Progenitor cell of endocrine pancreas (in vitro differentiated cells): ENCODE measurements around the gene MAGOH. TPM values are rescaled to one million over a fixed set of nuclear protein-coding genes. Genes with fewer than 3 reads are reported as not detected.

Experiments used
- DNase-seq: peaks from one replicate; pipeline ENCODE4 v3.0.0; 2021; ENCODE audit warnings: low spot score; ENCODE audit not compliant: unreplicated experiment
- H3K27ac Mint-ChIP-seq: 2 replicates; pipeline ENCODE4 v1.8.0; 2021; ENCODE audit warnings: mild to moderate bottlenecking, moderate library complexity, mixed read lengths
- H3K27me3 Mint-ChIP-seq: 2 replicates; pipeline ENCODE4 v1.8.0; 2021; ENCODE audit warnings: mixed read lengths
- H3K36me3 Mint-ChIP-seq: 2 replicates; pipeline ENCODE4 v1.8.0; 2022; ENCODE audit warnings: mixed read lengths; ENCODE audit not compliant: insufficient read depth
- H3K4me1 Mint-ChIP-seq: 2 replicates; pipeline ENCODE4 v1.8.0; 2021; ENCODE audit warnings: low read depth, mixed read lengths
- H3K4me3 Mint-ChIP-seq: 2 replicates; pipeline ENCODE4 v1.8.0; 2021; ENCODE audit warnings: low read depth, mild to moderate bottlenecking, moderate library complexity, mixed read lengths
- H3K9me3 Mint-ChIP-seq: 2 replicates; pipeline ENCODE4 v1.8.0; 2021; ENCODE audit warnings: low read depth, mixed read lengths
- total RNA-seq: library from RNA; stranded (reverse); gene quantifications from 2 replicates; pipeline ENCODE4 v1.2.1, GENCODE V29; 2021
- TF ChIP-seq, protein P1 (sequence below): fragments of 200-600 bp; sonication (generic); IDR thresholded peaks from one replicate; pipeline ENCODE4 v1.5.0; 2021; ENCODE audit warnings: antibody characterized with exemption, mild to moderate bottlenecking; ENCODE audit not compliant: unreplicated experiment

MAGOH gene
- total RNA-seq, 1 donor from 2014 or later, result 67.3 TPM

DNA sequence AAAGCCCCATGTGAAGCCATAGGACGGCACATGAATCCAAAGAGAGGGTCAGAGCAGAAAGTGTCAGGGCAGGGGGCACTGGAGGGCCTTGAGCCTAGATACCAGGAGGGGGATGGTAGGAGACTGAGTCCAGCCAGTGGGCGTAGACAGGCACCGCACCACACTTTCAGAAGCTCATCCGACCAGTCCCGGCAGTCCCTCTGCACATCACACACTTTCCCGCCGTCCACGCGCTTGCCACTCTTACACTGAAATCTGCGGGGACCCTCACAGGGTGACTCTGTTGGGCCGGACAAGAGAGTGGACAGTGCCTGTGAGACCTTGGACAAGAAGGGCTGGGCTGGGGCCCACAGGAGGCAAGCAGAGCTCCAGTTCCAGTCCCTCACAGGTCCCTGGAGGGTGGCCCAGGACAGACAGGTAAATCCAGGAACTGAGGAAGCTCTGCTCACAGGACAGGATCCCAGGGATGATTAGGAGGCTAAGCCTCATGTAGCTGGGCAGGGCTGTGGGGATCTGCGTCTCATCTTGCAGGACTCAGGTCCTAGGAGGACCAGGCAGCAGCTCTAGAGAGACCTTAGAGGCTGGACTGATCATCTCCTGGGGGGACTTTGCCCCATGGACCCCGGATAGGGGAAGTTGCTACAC lies 36.3 kb upstream of the MAGOH start:
- Mint-ChIP-seq H3K9me3 (no peaks in the 10 kb centered on the region), H3K27me3 (no peaks in the 10 kb centered on the region), H3K4me1 (no peaks in the 10 kb centered on the region), H3K36me3 (peaks cover 6% of the 10 kb centered on the region), H3K4me3 (no peak overlapping the region), H3K27ac (no peak overlapping the region)
- TF ChIP-seq, protein P1, sequence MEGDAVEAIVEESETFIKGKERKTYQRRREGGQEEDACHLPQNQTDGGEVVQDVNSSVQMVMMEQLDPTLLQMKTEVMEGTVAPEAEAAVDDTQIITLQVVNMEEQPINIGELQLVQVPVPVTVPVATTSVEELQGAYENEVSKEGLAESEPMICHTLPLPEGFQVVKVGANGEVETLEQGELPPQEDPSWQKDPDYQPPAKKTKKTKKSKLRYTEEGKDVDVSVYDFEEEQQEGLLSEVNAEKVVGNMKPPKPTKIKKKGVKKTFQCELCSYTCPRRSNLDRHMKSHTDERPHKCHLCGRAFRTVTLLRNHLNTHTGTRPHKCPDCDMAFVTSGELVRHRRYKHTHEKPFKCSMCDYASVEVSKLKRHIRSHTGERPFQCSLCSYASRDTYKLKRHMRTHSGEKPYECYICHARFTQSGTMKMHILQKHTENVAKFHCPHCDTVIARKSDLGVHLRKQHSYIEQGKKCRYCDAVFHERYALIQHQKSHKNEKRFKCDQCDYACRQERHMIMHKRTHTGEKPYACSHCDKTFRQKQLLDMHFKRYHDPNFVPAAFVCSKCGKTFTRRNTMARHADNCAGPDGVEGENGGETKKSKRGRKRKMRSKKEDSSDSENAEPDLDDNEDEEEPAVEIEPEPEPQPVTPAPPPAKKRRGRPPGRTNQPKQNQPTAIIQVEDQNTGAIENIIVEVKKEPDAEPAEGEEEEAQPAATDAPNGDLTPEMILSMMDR, result no peak
- no peak for DNase-seq

DNA sequence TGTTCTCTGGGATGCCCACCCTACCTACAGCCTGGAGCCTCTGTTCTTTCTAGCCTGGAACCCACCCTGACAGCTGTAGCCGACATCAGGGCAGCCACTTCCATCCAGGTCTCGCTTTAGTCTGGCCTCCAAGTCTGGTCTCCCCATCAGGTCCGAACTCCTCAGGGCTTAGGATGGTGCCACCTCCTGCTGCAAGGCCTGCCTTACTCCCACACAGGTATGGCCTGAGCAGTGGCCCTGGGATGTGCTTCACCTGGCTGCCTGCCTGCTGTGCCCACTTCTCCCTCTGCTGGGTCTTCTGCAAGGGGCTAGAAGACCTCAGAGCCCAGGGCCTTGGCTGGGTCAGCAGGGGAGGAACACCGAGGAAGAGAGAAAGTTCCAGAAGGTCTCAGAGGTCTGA lies 35.7 kb upstream of the MAGOH start:
- Mint-ChIP-seq H3K36me3 (peaks cover 6% of the 10 kb centered on the region), H3K9me3 (no peaks in the 10 kb centered on the region), H3K27ac (no peak overlapping the region), H3K4me1 (no peaks in the 10 kb centered on the region), H3K4me3 (no peak overlapping the region), H3K27me3 (no peaks in the 10 kb centered on the region)
- no peak for DNase-seq
- TF ChIP-seq, protein P1, result no peak

DNA sequence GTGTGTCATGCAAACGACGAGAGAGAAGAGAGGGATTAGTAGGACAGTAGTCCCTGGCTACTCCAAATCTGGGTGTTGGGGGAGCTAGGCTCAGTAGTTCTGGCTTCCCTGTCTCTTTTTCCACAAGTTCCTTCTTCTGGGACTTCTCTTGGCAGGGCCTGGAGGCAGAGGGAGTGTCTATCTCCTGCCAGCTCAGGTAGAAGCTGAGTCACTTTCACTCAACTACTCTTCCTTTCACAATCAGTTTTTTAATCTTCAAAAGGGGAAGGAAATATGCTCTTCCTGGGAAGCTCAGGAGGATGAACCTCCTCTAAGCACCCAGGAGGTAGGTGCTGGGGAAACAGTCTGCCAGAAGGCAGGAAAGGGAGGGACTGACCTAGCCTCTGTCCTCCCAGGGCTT lies 35.2 kb upstream of the MAGOH start:
- no peaks in the 10 kb centered on the region for H3K4me1 Mint-ChIP-seq
- H3K9me3 Mint-ChIP-seq, result no peaks in the 10 kb centered on the region
- H3K4me3 Mint-ChIP-seq, result no peak overlapping the region
- H3K27me3 Mint-ChIP-seq, result no peaks in the 10 kb centered on the region
- peaks cover 6% of the 10 kb centered on the region for H3K36me3 Mint-ChIP-seq
- DNase-seq, result no peak
- TF ChIP-seq, protein P1, result no peak
- no peak overlapping the region for H3K27ac Mint-ChIP-seq

DNA sequence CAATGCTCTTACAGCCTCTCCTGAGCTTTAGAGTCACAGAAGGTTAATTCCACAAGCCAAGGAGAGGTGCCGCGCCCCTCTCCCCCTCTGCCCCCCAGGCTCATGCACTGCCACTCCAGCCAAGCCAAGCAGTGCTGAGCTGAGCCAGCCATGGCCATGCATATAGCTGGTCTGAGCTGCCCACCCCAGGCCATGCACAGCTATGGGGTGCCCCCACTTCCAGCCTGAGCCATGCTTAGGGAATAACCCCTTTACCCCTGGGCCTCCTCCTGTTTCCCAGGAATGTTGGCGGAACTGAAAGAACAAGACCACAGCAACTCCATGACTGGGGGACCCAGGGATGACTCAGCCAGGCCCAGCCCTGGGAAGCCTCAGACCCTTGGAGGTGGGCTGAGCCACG lies 34.0 kb upstream of the MAGOH start:
- Mint-ChIP-seq H3K9me3 (no peaks in the 10 kb centered on the region), H3K36me3 (peaks cover 6% of the 10 kb centered on the region), H3K27me3 (no peaks in the 10 kb centered on the region), H3K4me3 (no peak overlapping the region), H3K27ac (no peak overlapping the region), H3K4me1 (no peaks in the 10 kb centered on the region)
- no peak for DNase-seq
- TF ChIP-seq, protein P1, result no peak

DNA sequence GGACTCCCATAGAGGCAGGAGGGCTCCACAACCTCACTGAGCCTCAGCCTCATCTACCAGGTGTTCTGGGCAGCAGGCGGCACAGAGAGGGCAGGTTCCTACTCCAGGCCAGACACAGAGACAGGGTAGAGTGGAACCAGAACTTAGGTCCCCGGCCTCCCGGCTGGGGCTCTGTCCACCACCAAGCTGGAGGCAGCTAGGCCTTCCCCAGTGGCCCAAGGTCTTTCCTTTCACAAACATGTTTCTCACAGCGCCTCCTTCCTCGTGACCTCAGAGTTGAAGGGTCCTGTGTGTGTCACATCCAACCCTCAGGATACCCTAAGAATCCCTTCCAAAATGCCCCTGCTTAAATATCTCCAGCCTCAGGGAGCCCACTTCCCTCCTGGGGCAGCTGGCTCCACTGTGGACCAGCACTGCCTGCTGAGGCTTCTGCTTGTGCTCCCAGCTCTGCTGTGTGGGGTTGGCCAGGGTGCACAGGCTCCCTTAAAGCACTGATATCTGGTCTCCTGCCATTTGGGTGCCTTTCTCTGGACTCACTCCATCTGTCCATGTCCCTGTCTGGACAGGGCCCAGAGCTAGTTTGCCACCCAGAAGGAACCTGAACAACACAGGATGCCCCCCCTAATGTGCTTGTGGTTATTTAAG lies 33.2 kb upstream of the MAGOH start:
- Mint-ChIP-seq H3K27ac (no peak overlapping the region), H3K36me3 (peaks cover 6% of the 10 kb centered on the region), H3K4me1 (no peaks in the 10 kb centered on the region)

More for the DNA sequence above, 33.2 kb upstream of the MAGOH start:
- no peak for DNase-seq
- Mint-ChIP-seq H3K9me3 (no peaks in the 10 kb centered on the region), H3K4me3 (no peak overlapping the region), H3K27me3 (no peaks in the 10 kb centered on the region)
- TF ChIP-seq, protein P1, result no peak
